Smooth muscle cell (in vitro differentiated cells): ENCODE results near the gene BAX. TPM values are rescaled to one million over a fixed set of nuclear protein-coding genes. Genes with fewer than 3 reads are reported as not detected.

Source experiments
- DNase-seq: peaks from one replicate; lab custom pipeline; 2025; ENCODE audit not compliant: unreplicated experiment; lab: John Stamatoyannopoulos, UW
- H2AFZ ChIP-seq: fragments of 200-600 bp; sonication (generic); 2 replicates; pipeline ENCODE4 v1.6.0; 2016; ENCODE audit warnings: antibody characterized with exemption, low read depth, mild to moderate bottlenecking
- H3F3A ChIP-seq: fragments of 200-600 bp; sonication (generic); 2 replicates; pipeline ENCODE4 v1.6.0; 2017; ENCODE audit warnings: antibody characterized with exemption, low read depth
- H3K27ac ChIP-seq: fragments of 200-600 bp; sonication (generic); 2 replicates; pipeline ENCODE4 v1.5.1; 2016; ENCODE audit warnings: low read depth, mild to moderate bottlenecking
- H3K27me3 ChIP-seq: fragments of 200-600 bp; sonication (generic); 2 replicates; pipeline ENCODE4 v1.6.1; 2016; ENCODE audit warnings: low read depth, mild to moderate bottlenecking
- H3K36me3 ChIP-seq: fragments of 200-600 bp; sonication (generic); 2 replicates; pipeline ENCODE4 v1.5.1; 2016; ENCODE audit warnings: low read depth
- H3K4me1 ChIP-seq: fragments of 200-600 bp; sonication (generic); 2 replicates; pipeline ENCODE4 v1.5.1; 2016; ENCODE audit warnings: low read depth
- H3K4me2 ChIP-seq: fragments of 200-600 bp; sonication (generic); 2 replicates; pipeline ENCODE4 v1.6.0; 2016; ENCODE audit warnings: mild to moderate bottlenecking
- H3K4me3 ChIP-seq: fragments of 200-600 bp; sonication (generic); 2 replicates; pipeline ENCODE4 v1.5.1; 2016; ENCODE audit warnings: mild to moderate bottlenecking
- H3K79me2 ChIP-seq: fragments of 200-600 bp; sonication (generic); 2 replicates; pipeline ENCODE4 v1.6.0; 2016; ENCODE audit warnings: low read depth, mild to moderate bottlenecking
- H3K9ac ChIP-seq: fragments of 200-600 bp; sonication (generic); 2 replicates; pipeline ENCODE4 v1.6.0; 2016; ENCODE audit warnings: low read depth
- H3K9me3 ChIP-seq: fragments of 200-600 bp; sonication (generic); replicated peaks from 2 replicates; pipeline ENCODE4 v1.5.1; 2016; ENCODE audit warnings: low read depth
- H4K20me1 ChIP-seq: fragments of 200-600 bp; sonication (generic); 2 replicates; pipeline ENCODE4 v1.6.0; 2016; ENCODE audit warnings: low read depth
- WGBS: methylation state at CpG from one replicate; pipeline ENCODE4 v1.1.7; 2016; ENCODE audit warnings: low lambda C conversion rate; 5-methylcytosine and 5-hydroxymethylcytosine counted together
- polyA plus RNA-seq: library from polyadenylated mRNA; unstranded; fragments of >200 nt; fragmentation: Nextera tagmentation; extraction: Ambion mirVana; gene quantifications from 2 replicates; pipeline ENCODE4 v1.2.1, GENCODE V29; 2016
- total RNA-seq: library from RNA; depleted of rRNA; stranded (reverse); fragments of >200 nt; gene quantifications from 2 replicates; pipeline ENCODE4 v1.2.3, GENCODE V29; 2014
- TF ChIP-seq, protein P1 (sequence below): fragments of 200-600 bp; sonication (generic); IDR thresholded peaks from 2 replicates; pipeline ENCODE4 v1.5.1; 2017; ENCODE audit warnings: borderline replicate concordance, mild to moderate bottlenecking, antibody characterized with exemption; ENCODE audit not compliant: insufficient read depth, poor library complexity, severe bottlenecking

Gene BAX
- total and polyA plus RNA-seq, 2 experiments from 2014 or later = 42.8 to 153 TPM

DNA sequence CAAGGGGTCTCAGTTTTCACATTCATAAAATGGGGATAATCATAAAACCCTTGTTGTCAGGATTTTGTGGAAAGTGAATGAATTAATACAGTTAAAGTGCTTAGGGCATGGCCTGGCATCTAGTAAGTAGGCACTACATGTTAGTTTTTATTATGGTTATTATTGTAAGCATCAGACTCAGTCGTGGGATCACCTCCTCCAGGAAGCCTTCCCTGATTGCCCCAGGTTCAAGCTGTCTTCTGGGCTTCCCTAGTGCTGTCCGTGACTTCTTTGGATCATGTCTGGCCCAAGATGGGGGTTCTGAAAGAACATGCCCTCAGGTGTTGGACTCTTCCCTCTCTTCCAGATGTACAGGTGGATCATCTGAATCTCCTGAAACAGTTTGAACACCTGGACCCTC, 43.9 kb upstream of the BAX start:
- Histone ChIP-seq H3K27me3 (no peaks in the 10 kb centered on the region), H3K4me2 (no peak overlapping the region), H3K9ac (no peak overlapping the region), H4K20me1 (no peaks in the 10 kb centered on the region), H3K4me1 (no peaks in the 10 kb centered on the region), H3K9me3 (no peaks in the 10 kb centered on the region), H3K4me3 (no peak overlapping the region), H3K79me2 (peaks cover 5% of the 10 kb centered on the region), H2AFZ (no peak overlapping the region), H3K36me3 (peaks cover 7% of the 10 kb centered on the region), H3F3A (no peaks in the 10 kb centered on the region), H3K27ac (no peak overlapping the region)
- no peak for DNase-seq
- TF ChIP-seq, protein P1, sequence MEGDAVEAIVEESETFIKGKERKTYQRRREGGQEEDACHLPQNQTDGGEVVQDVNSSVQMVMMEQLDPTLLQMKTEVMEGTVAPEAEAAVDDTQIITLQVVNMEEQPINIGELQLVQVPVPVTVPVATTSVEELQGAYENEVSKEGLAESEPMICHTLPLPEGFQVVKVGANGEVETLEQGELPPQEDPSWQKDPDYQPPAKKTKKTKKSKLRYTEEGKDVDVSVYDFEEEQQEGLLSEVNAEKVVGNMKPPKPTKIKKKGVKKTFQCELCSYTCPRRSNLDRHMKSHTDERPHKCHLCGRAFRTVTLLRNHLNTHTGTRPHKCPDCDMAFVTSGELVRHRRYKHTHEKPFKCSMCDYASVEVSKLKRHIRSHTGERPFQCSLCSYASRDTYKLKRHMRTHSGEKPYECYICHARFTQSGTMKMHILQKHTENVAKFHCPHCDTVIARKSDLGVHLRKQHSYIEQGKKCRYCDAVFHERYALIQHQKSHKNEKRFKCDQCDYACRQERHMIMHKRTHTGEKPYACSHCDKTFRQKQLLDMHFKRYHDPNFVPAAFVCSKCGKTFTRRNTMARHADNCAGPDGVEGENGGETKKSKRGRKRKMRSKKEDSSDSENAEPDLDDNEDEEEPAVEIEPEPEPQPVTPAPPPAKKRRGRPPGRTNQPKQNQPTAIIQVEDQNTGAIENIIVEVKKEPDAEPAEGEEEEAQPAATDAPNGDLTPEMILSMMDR = no peak
- WGBS = 97% methylated on average over 2 of the region's 2 CpGs

DNA sequence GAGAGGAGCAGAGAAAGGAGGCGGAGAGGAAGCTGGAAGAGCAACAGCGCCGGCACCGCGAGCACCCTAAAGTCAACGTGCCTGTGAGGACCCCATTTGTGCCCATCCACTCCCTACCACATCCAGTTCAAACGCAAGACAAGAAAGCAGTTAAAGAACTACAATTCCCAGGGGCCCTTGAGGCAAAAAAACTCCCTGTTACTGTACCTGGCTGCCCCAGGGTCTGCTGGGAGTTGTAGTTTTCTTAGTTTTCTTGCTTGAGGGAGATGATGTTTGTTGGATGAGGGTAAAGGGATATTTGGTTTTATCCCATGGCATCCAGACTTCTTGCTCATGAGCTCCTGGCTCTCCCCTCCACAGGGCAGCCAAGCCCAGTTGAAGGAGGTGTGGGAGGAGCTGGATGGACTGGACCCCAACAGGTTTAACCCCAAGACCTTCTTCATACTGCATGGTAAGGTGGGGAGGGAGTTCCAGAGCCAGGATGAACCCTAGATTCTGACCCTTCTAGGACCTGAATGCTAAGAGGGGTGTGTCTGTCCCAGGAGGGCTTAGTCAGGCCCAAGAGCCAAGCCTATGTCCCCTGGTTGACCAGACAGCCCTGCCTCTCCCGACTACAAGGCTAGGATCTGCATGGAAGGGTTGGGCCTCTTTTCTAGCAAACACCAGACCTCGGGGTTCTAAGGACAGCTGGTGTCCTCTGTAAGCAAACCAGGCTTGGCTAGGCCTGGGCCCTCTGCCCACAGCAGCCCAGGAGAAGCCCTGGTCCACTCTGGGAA, 41.4 kb upstream of the BAX start:
- Histone ChIP-seq H3F3A (no peaks in the 10 kb centered on the region), H3K9me3 (no peaks in the 10 kb centered on the region), H3K9ac (no peak overlapping the region), H3K4me1 (no peaks in the 10 kb centered on the region), H4K20me1 (no peaks in the 10 kb centered on the region), H3K27me3 (no peaks in the 10 kb centered on the region), H3K36me3 (peaks cover 13% of the 10 kb centered on the region), H3K27ac (no peak overlapping the region), H3K79me2 (peaks cover 5% of the 10 kb centered on the region), H2AFZ (no peak overlapping the region), H3K4me3 (no peak overlapping the region), H3K4me2 (no peak overlapping the region)
- DNase-seq = no peak
- TF ChIP-seq, protein P1 = no peak
- WGBS = 95% methylated on average over 9 of the region's 9 CpGs

DNA sequence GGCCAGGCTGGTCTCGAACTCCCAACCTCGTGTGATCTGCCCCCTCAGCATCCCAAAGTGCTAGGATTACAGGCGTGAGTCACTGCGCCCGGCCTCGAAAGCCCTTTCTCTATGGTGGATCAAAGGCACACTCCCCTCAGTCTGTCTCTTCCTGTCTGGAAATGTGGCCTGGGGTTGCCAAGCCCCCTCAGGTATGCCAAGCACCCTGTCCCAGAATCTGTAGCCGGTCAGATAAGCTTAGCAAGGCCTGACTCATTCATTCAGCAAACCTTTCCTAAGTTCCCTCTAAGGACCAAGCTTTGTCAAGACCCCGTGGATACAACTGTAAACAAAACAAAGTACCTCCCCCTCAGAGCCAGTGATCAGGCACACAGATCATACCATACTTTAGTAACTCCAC, 40.5 kb upstream of the BAX start:
- Histone ChIP-seq H3K4me1 (no peaks in the 10 kb centered on the region), H3K4me2 (no peak overlapping the region), H3K9ac (no peak overlapping the region), H3K36me3 (peaks cover 16% of the 10 kb centered on the region), H3F3A (no peaks in the 10 kb centered on the region), H3K9me3 (no peaks in the 10 kb centered on the region), H3K27ac (no peak overlapping the region), H3K27me3 (no peaks in the 10 kb centered on the region), H2AFZ (no peak overlapping the region), H4K20me1 (no peaks in the 10 kb centered on the region), H3K4me3 (no peak overlapping the region), H3K79me2 (peaks cover 5% of the 10 kb centered on the region)
- no peak for DNase-seq
- TF ChIP-seq, protein P1 = no peak
- WGBS = 80% methylated on average over 8 of the region's 8 CpGs

DNA sequence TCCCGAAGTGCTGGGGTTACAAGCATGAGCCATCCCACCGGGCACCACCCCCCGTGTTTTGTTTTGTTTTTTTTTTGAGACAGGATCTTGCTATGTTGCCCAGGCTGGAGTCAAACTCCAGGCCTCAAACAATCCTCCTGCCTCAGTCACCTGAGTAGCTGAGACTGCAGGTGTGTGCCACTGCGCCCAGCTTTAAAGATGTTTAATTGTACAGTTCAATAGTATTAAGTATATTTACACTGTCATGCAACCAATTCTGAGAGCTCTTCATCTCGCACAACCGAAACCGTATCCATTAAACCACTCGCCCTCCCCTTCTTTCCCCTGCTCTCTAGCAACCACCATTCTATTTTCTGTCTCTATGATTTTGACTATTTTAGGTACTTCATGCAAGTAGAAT, 38.9 kb upstream of the BAX start:
- Histone ChIP-seq H4K20me1 (no peaks in the 10 kb centered on the region), H3K27me3 (no peaks in the 10 kb centered on the region), H3K36me3 (peaks cover 13% of the 10 kb centered on the region), H3K4me2 (no peak overlapping the region), H3K4me3 (no peak overlapping the region), H3K9me3 (no peaks in the 10 kb centered on the region), H3F3A (no peaks in the 10 kb centered on the region), H3K79me2 (no peaks in the 10 kb centered on the region), H3K27ac (no peak overlapping the region), H3K9ac (no peak overlapping the region), H3K4me1 (no peaks in the 10 kb centered on the region), H2AFZ (no peak overlapping the region)
- 90% methylated on average over 8 of the region's 8 CpGs for WGBS
- TF ChIP-seq, protein P1 = no peak
- no peak for DNase-seq
